HG02885 (cell line): ENCODE results near the gene TREM2.
"Not testable (repeated sequence)": the region's sequence is repeated elsewhere in the genome, so short reads cannot be mapped to it uniquely, and the experiment has no call there.

Experiments used
- ATAC-seq: cut with Tn5 transposase; IDR thresholded peaks from one replicate; pipeline ENCODE4 v1.9.1; 2021; ENCODE audit warnings: mild to moderate bottlenecking; ENCODE audit not compliant: unreplicated experiment, poor library complexity

The TREM2 gene

GRCh38 chr6:41157323-41157722, 5.6 kb downstream of the TREM2 start:
- no peak for ATAC-seq

GRCh38 chr6:41156771-41157170, 6.1 kb downstream of the TREM2 start:
- no peak for ATAC-seq

- ATAC-seq = no peak
Observed at GRCh38 chr6:41156001-41156400, 6.9 kb downstream of the TREM2 start.

- ATAC-seq = no peak
Observed at GRCh38 chr6:41155132-41155805, 7.6 kb downstream of the TREM2 start.

GRCh38 chr6:41153992-41154625, 8.8 kb downstream of the TREM2 start, which contains the start of gene TREML1:
Gene TREML1 (minus strand): TSS chr6:41154347. CDS start chr6:41154288, 59 bp downstream.
- no peak for ATAC-seq

GRCh38 chr6:41153451-41153850, 9.5 kb downstream of the TREM2 start:
- no peak for ATAC-seq

- no peak for ATAC-seq
Observed at GRCh38 chr6:41150671-41151070, 12.2 kb downstream of the TREM2 start.

- ATAC-seq = no peak
Observed at GRCh38 chr6:41147917-41148316, 15.0 kb downstream of the TREM2 start.

- no peak for ATAC-seq
Observed at GRCh38 chr6:41136911-41137310, 26.0 kb downstream of the TREM2 start.

- no peak for ATAC-seq
Observed at GRCh38 chr6:41135062-41135832, 27.7 kb downstream of the TREM2 start.

- no peak for ATAC-seq
Observed at GRCh38 chr6:41132254-41132653, 30.7 kb downstream of the TREM2 start.

- no peak for ATAC-seq
Observed at GRCh38 chr6:41125282-41125681, 37.6 kb downstream of the TREM2 start.

- ATAC-seq = no peak
Observed at GRCh38 chr6:41122918-41123317, 40.0 kb downstream of the TREM2 start.

GRCh38 chr6:41122373-41122772, 40.5 kb downstream of the TREM2 start:
- ATAC-seq = no peak

- ATAC-seq = no peak
Observed at GRCh38 chr6:41120058-41120457, 42.9 kb downstream of the TREM2 start.

- ATAC-seq = no peak
Observed at GRCh38 chr6:41119508-41119907, 43.4 kb downstream of the TREM2 start.

GRCh38 chr6:41115027-41115426, 47.9 kb downstream of the TREM2 start:
- not testable (repeated sequence) for ATAC-seq

- ATAC-seq = no peak
Observed at GRCh38 chr6:41111017-41111416, 51.9 kb downstream of the TREM2 start.
